Activated CD4-positive, alpha-beta T cell treated with anti-CD3 and anti-CD28 coated beads for 4 hours (primary cell): ENCODE data around the gene SLX4.
"Not testable (repeated sequence)": the region's sequence is repeated elsewhere in the genome, so short reads cannot be mapped to it uniquely, and the experiment has no call there.

Experiments used
- DNase-seq, 2 donors: peaks; one replicate each; pipeline ENCODE4 v3.0.0-alpha.2; 2020

The SLX4 gene, protein sequence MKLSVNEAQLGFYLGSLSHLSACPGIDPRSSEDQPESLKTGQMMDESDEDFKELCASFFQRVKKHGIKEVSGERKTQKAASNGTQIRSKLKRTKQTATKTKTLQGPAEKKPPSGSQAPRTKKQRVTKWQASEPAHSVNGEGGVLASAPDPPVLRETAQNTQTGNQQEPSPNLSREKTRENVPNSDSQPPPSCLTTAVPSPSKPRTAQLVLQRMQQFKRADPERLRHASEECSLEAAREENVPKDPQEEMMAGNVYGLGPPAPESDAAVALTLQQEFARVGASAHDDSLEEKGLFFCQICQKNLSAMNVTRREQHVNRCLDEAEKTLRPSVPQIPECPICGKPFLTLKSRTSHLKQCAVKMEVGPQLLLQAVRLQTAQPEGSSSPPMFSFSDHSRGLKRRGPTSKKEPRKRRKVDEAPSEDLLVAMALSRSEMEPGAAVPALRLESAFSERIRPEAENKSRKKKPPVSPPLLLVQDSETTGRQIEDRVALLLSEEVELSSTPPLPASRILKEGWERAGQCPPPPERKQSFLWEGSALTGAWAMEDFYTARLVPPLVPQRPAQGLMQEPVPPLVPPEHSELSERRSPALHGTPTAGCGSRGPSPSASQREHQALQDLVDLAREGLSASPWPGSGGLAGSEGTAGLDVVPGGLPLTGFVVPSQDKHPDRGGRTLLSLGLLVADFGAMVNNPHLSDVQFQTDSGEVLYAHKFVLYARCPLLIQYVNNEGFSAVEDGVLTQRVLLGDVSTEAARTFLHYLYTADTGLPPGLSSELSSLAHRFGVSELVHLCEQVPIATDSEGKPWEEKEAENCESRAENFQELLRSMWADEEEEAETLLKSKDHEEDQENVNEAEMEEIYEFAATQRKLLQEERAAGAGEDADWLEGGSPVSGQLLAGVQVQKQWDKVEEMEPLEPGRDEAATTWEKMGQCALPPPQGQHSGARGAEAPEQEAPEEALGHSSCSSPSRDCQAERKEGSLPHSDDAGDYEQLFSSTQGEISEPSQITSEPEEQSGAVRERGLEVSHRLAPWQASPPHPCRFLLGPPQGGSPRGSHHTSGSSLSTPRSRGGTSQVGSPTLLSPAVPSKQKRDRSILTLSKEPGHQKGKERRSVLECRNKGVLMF (N-terminal part only)

DNA sequence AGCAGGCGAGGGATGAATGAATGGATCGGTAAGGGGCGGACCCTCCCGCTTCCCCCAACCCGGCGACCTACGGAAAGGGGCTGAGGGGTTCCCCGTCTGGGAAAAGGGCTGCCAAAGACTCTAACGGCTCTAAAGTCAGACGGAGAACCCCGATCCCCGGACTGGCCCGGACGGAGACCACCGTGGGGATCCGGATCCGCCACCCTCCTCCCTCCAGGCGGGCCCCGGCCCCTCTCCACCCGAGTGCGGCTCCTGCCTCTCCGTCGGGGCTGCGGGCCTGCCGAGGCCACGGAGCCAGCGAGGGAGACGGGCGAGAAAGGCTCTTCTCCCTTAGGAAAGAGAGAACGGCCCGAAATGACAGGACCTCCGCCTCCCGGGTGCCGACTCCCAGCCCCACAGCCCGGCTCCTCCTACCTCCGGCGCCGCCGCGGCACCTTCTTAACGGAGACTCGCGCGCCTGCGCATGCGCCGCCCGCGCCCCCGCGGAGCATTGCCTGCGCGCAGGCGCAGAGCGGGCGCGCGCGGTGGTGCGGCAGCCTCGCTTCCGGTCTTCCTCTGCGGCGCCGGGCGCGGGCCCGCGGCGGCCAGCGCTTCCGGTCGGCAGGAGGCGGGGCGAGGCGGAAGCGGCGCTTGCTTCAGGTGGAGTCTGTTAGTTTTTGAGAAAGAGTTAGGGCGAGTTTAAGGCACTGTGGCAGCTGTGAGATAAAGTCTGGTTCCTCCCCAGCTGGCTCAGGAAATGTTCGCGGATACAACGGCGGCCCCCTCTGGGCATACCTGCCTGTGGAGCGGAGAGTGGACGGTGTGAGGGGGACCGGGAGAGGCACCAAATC is at the start of gene SLX4:
Gene SLX4, minus strand, starts transcription at position 461 of the 830 bp plus-strand sequence. CDS start 2,642 bp downstream, outside the sequence.
- peak; percentile 84 to 90 for DNase-seq

DNA sequence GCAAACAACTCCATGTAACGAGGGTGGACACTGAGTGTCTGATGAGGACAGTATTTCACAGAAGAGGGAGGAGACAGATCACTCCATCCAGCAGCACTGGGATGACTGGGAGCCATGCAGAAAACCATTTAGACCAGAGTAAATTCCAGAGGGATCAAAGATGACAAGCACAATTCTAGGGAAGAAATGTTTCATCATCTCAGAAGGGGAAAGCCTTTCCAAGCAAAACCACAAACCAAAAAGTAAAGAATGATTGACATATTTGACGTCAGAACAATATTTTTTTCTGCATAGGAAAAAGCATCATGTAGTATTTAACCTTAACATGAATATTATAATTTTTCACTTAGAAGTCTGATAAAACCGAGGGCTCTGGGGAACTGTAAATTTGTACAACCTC is 47.8 kb upstream of the SLX4 start:
- no peak for DNase-seq

DNA sequence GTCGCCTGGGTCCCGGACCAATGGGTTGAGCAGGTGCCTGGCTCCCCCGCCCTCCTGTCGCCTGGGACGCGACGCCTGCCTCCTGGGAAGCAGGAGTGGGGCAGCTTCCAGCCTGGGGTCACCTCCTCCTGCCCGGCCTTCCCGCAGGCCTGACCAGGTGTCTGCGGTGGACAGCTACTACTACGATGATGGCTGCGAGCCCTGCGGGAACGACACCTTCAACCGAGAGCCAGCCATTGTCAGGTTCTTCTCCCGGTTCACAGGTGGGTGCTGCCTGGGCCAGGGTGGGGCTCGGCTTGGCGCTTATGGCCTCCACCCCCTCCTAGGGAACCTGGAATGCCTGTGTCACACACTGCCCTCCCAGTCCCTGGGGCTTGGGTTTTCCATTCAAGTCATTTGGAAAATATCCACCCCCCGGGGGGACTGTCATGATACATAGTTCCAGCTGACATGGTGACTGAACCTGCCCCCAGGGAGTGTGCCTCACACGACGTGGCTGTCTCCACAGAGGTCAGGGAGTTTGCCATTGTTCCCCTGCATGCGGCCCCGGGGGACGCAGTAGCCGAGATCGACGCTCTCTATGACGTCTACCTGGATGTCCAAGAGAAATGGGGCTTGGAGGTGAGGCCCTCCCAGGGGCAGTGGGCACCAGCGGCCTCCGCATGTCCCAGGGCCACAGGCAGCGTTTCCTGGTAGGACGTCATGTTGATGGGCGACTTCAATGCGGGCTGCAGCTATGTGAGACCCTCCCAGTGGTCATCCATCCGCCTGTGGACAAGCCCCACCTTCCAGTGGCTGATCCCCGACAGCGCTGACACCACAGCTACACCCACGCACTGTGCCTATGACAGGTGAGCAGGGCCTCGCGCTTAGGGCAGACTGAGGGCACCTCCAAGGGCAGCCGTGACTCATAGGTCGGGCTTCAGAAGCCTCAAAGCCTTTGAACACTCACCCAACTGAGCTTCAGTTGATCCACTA is 45.4 kb upstream of the SLX4 start:
- DNase-seq, result peak in 1 of 2 donors; percentile 47

DNA sequence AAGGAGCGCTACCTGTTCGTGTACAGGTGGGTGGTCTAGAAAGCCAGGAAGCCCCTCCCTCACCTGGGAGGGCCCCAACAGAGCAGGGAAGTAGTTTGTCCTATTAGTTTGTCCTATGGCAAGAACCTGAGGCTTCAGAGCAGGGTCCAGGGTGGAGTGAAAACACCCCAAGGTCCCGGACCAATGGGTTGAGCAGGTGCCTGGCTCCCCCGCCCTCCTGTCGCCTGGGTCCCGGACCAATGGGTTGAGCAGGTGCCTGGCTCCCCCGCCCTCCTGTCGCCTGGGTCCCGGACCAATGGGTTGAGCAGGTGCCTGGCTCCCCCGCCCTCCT is 44.7 kb upstream of the SLX4 start:
- not testable (repeated sequence) for DNase-seq

DNA sequence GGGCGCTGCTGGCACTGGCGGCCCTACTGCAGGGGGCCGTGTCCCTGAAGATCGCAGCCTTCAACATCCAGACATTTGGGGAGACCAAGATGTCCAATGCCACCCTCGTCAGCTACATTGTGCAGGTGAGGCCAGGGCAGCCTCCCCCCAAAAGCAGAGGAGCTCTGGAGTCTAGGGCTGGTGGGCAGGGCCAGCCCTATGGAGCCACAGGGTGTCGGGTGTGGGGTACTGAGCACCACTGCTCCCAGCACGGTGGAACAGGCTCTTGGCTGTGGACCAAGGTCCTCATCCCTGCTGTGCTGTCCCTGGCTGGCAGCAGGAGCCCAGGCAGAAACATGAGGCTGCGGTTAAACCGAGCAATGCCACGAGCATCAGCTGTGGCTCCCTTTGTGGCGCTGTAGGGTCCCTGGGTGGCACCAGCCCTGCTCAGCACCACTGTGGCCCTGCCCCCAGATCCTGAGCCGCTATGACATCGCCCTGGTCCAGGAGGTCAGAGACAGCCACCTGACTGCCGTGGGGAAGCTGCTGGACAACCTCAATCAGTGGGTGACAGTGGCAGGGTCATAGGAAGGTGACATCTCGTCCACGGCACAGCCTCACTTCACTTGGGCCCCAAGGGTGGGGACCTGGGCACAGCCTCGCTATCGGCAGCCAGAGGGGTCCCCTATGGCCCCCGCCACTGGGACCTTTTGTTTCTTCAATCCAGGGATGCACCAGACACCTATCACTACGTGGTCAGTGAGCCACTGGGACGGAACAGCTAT is 44.2 kb upstream of the SLX4 start:
- no peak for DNase-seq

DNA sequence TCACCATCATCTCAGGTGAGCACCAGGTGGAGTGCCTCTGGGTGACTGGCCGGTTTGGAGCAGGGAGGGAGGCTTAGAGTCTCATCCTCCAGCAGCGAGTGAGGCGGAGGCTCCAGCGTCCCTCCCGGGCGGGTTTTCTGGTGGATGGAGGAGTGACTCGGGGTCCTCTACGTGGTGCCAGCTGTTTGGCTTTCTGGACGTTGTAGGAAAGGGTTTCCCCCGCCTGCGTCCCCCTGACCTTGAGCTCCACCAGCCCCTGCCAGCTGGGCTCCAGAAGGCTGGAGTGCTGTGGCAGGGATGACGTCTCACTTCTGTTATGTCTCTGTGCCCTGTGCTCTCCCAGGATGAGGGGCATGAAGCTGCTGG is 43.6 kb upstream of the SLX4 start:
- no peak for DNase-seq

DNA sequence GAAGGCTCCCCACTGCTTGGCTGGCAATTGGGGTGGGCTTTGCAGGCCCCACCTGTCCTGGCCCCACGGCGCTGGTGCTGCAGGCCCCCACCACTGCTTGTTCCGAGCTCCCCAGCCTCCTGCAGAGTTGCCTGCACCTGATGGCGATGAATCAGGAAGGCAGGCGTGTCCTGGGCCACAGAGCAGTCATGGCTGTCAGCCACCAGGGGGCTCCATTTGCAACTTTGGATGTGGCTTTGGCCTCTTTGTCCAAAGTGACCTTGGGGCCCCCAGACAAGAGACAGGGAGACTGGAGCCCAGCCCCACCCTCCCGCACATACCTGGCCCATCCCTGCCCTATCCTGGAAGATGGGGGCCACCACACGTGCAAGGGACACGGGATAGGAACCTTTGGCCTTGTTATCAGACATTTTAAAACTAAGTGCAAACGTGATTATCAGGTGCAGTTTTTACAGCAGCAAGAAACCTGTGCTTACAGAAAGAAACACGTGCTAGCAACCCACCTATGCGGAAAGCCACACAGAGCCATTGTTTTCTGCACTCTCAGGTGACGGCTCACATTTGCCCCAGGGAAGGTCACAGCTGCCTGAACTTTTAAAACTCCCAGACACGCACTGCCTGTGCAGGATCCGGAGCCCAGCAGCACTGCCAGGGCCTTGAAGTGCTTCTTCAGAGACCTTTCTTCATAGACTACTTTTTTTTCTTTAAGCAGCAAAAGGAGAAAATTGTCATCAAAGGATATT is 43.0 kb upstream of the SLX4 start, which contains the start of gene DNASE1:
Gene DNASE1, plus strand, starts transcription at position 443 of the 743 bp plus-strand sequence. CDS start 683 bp downstream, outside the sequence.
- peak; percentile 45 to 49 for DNase-seq

DNA sequence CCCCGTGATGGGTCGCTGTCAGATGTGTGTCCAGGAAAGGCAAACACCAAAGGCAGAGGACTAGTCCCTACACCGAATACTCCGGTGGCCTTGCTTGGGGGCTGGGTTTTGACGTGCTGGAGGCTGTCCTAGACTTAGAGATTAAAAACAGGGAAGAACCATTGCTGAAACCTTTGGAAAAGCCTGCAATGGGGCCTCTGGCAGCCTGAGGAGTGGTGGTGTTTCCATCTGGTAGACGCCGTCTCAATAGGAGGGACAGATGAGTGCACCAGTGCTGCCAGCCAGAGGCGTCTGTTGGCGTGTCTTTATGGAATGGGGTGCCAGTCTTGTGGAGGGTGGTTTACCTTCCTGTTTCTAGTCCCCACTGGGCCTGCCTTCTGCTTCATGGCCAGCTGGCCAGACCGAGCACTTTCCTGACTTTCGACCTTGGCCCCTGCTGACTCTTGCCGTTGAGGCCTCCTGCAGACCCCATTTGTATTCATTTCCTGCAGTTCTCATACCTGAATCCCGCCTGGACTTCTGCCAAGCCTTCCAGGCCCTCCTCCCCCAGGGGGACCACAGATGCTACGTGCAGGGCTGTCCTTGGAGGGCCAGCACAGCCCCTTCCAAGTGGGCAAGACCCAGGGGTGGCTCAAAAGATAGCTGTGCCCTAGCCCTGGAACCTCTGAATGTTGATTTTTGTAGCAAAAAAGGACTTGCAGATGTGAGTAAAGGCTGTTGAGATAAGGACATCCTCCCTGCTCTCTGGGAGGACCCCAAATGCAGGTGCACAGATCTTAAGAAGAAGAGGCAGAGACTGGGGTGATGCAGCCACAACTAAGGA is 41.2 kb upstream of the SLX4 start:
- DNase-seq, result no peak

DNA sequence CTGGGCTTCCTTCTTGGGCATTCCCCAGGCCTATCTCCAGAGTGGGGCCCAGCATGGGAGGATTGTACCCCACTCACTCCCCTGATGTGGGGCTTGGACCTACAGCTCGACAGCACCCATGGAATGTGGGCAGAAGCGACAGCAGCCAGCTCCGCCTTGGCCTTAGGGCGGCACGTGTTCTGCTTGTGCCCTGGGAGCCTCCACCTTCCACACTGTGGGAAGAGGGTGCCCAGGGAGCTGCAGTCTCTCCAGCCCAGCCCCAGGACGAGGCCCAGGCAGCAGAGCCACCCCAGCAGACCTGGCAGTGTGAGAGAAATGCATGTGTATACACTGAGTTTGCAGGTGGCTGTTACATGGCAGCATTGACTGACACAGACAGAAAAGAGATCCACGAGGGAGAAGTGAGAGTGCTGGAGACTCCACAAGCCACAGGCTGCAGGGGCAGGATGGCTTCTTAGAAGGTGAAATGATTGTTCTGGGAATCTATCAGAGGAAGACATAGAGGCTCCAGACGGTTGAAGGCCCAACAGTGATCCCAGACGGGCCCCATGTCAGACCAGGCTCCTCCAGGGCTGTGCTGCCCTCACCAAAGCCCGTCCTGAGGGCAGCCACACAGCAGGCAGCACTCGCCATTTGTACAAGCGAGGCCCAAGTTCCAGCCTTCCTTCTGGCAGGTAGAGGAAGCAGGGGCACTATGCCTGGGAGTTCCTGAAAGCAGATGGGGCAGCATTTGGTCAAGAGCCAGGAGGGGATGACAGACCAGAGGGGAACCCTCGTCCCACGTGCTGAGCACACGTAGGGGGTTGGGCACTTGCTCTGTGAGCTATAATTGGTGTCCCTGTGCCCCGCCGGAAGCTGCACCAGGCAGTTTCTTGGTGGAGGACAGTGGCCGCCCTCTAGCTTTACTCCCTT is 40.3 kb upstream of the SLX4 start:
- no peak for DNase-seq

DNA sequence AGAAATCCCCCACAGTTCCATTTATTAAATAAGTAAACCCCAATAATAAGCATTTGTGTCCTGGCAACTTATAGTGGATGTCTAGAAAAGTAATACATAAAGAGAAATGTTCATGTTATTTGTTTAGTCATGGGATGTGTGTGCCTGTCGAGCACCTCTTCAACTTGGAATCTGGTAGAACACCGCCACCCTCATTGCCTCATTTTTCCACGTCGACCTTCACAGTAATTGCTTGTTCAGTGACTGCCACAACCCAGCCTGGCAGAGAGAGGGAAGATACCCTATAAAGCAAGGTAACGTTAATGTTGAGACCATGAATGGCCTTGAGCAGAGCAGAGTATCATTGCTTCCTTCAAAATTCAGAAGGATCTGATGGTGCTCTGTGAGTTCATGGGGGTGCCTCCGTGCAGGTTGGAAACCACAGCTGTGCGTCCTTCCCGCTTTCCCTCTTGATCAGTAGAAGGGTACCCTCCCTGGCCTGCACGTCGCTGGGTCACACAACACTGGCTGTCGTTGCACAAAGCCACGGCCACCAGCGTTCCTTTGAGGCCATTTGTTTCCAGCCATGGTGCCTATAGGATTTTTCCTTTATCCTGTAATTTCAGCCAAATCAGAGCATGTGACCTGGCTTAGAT is 39.3 kb upstream of the SLX4 start:
- DNase-seq, result no peak

DNA sequence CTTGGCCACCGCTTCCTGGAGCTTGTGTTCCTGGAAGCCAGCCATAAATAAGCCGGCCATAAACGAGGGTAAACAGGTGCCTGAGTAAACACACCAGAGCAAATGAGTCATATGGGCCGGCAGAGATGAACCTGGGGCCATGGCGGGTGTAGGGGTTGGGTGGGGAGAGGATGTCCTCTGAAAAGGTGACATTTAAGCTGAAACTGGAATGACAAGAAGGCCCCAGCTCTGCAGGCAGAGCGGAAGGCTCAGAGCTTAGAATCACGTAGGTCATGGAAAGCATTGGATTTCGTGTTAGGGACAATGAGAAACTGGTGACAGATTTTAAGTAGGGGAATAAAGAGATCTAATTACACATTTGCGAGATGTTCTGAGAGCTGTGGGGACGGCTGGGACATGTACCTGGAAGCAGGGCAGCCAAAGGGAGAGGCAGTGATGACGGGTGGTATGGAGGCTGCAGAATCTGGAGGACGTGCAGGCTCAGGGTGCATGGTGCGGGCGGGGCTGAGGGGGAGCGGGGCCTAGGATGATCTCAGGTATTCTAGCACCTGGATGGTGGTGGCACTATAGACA is 35.0 kb upstream of the SLX4 start:
- no peak for DNase-seq

DNA sequence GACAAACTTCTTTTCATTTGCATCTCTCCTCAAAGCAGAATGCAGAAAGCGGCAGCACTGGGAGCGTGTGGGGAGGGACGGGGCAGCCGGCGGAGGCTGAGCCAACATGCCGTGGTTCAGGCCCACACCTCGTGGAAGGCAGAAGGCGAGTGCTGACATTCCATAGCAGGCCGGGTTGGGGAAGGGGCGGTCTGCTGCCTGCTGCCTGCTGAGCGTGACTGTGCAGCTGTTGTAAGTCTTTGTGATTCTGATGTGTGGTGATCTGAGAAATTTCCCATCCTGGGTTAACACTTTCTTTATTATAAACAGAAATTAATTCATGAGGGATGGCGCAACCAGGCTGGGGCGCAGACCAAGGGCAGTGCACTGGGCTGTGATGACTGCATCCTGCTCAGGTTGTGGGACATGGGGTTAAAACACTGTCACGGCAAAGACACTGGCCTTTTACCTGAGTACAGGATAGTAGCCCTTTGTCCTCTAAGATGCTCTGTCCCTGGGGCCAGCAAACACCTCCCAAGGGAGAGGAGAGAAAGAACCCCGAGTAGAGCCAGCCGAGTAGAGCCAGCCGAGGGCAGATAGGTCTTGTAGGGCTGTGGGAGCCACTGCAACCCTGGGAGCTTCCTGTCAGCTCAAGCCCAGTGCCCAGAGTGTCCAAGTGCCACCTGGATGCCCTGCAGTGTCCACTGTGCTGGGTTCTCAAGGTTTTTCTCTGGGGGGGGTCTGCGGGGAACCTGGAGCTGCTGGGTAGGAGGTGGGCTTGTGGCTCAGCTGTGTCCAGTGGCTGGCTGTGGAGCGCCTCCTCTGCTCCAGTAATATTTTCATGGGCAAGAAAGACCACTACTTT is 34.3 kb upstream of the SLX4 start:
- no peak for DNase-seq

DNA sequence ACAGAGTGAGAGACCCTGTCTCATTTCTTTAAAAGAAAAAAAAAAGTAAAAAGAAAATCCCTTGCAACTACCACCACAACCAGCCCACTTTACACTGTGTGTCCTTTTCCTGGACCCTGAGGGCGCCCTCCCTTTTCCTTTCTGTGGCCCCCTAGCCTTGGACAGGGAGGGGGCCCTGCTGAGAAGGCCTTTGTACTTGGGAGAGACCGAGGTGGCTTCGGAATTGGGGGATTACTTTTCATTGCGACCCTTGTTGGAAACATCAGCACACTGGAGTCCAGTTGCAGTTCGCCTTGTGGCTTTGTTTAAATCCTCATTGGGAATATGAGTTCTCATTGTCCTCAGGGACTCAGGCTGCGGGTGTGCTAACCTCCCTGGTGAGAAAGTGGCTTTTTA is 33.7 kb upstream of the SLX4 start:
- DNase-seq, result no peak

DNA sequence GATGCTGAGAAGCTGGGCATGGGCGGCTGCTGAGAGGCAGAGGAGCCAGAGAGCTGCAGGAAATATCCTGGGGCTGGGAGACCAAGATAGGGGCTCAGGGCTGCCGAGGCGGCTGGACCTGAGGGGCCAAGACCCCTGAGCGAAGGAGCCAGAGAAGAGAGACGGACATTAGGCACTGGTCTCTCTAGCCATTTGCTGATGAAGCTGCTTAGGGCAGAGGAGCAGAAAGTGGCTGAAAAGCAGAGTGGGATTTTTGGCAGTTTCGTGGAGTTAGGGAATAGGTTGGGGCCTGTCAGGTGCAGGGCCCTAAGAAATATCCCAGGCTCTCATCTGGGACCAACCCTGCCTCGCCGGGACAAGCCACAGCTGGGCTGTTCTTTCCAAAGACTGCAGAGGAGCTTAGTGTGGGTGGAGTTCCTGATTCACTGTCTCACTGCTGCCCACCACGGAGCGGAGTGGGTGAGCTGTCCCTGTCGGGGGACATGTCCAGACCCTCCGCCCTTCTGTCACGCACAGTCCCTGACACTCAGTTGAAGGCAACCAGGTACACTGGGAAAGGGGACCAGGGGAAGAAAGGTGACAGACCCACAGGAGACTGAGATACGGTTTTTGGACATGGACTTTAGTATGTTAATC is 31.8 kb upstream of the SLX4 start:
- DNase-seq, result no peak

DNA sequence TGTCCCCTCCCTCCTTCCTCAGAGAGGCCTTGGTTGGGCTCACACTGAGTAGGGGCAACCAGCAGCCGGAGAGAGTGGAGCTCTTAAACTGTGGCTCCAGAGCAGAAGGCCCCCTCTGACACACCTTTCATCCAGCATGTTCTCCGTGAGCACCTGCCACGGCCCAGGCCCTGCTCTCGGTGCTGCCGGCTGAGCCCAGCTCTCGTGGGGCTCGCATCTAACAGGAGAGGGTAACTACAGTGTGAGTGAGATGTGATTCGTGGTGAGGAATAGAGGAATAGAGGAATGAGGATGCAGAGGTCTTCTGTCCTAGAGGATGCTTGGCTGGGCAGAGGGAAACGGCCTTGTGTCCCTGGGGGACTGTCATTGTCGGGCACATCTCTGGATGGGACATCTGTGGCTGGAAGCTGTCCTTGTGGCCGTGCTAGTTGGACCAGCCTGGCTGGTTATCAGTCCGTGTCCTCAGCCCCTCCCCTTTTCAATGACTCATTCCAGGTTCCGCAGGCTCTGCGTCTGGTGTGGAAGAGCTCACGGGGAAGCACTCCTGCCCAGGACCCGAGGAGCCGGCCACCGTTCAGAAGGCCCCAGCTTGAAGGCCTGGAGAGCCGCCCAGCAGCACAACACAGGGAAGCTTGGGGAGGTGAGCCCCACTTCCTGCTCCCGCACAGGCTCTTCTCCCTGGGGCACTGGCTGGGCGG is 31.1 kb upstream of the SLX4 start:
- DNase-seq, result no peak
